Fibroblast of villous mesenchyme (primary cell): Measurements from ENCODE around the gene GNLY. TPM values are rescaled to one million over a fixed set of nuclear protein-coding genes. Genes with fewer than 3 reads are reported as not detected.

Experiments
- DNase-seq: peaks from one replicate; pipeline ENCODE4 v3.0.0-alpha.2; 2010; ENCODE audit warnings: low read depth
- H3K4me3 ChIP-seq: 2 replicates; pipeline ENCODE4 v1.5.1; 2011; ENCODE audit warnings: low read depth, mild to moderate bottlenecking, low read length
- total RNA-seq: library from RNA; depleted of rRNA; stranded (reverse); fragments of >200 nt; gene quantifications from 2 replicates; pipeline ENCODE4 v1.2.3, GENCODE V29; 2012
- TF ChIP-seq, protein P1 (sequence below): IDR thresholded peaks from 2 replicates; pipeline ENCODE4 v1.5.1; 2012; ENCODE audit warnings: low read depth, mild to moderate bottlenecking, low read length; ENCODE audit not compliant: insufficient read depth

GNLY gene
- total RNA-seq, 1 donor: not detected

DNA sequence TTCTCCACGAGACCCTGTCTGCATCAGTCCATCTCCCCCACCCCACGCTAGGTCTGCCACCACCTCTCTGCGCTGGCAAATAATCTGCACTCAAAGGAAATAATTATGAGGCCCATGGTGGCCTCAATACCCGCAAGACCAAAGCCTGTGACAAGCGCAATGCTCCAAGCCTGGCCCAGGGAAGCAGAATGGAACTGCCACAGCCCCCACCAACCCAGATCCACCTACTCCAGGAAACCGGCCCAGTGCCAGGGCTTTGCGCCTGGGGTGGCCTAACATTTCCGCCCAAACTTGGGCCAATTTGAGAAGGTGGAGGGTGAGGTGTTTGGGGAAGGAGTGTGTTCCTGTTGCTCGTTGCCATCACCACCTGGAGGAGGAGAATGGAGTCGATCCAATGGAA, 33.6 kb downstream of the GNLY start:
- no peak overlapping the region for H3K4me3 ChIP-seq
- TF ChIP-seq, protein P1, sequence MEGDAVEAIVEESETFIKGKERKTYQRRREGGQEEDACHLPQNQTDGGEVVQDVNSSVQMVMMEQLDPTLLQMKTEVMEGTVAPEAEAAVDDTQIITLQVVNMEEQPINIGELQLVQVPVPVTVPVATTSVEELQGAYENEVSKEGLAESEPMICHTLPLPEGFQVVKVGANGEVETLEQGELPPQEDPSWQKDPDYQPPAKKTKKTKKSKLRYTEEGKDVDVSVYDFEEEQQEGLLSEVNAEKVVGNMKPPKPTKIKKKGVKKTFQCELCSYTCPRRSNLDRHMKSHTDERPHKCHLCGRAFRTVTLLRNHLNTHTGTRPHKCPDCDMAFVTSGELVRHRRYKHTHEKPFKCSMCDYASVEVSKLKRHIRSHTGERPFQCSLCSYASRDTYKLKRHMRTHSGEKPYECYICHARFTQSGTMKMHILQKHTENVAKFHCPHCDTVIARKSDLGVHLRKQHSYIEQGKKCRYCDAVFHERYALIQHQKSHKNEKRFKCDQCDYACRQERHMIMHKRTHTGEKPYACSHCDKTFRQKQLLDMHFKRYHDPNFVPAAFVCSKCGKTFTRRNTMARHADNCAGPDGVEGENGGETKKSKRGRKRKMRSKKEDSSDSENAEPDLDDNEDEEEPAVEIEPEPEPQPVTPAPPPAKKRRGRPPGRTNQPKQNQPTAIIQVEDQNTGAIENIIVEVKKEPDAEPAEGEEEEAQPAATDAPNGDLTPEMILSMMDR: no peak
- DNase-seq: no peak

DNA sequence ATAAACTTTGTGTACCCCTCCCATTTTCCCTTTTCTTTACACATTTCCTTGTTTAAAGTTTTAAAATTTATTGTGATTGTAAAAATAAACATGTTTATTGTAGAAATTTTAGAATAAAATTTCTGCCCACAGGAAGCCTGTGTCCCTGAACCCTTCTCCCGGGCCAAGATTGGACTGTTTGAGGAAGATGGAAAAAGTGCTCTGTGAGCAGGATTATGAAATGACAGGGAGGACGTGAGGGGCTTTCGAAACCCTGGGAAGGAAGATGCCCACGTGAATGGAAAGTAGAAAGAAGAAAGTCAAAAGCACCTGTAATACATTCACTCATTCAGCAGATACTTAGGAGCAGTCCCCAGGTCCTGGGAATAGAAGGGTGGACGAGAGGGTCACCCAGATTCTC, 34.2 kb downstream of the GNLY start:
- TF ChIP-seq, protein P1: no peak
- no peak for DNase-seq

DNA sequence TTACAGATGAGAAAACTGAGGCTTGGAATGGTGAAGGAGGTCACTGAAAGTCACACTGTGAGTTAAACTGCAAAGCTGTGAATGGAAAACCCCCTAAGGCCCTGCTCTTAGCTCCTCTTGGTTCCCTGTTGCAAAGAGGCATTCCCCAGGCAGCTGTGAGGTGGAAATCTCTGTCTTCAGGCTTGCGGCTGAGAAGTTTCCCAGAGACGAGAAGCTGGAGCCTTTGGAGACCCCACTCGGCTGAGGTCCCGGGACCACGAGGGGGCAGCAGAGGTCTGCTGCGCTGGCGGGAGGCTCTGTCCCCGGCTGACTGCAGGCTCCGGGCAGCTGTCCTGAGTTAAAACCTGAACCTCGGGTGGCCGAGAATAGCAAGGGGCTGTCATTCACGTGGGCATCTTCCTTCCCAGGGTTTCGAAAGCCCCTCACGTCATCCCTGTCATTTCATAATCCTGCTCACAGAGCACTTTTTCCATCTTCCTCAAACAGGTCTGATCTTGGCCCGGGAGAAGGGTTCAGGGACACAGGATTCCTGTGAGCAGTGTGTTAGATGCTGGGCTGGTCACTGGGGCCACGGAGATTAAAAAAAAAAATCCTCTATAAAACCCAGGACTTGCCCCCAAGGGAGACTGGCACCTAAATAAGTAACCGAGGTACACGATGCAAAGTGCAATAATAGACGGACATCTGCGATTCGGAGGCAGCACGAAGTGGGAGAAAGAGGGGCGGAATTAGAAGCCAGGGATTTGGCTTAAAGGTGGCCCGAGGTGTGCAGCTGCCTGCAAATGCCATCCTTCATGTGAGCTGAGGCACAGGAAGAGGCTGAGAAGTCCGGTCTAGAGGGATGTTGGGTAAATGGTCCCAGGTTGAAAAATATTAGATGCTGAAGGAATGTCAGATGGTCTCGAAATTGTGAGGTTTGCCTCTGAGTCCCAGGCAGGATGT, 35.0 kb downstream of the GNLY start:
- DNase-seq: peak; percentile 84
- no peak overlapping the region for H3K4me3 ChIP-seq
- TF ChIP-seq, protein P1: peak; percentile 99

More for the DNA sequence above, 34.2 kb downstream of the GNLY start:
- no peak overlapping the region for H3K4me3 ChIP-seq

DNA sequence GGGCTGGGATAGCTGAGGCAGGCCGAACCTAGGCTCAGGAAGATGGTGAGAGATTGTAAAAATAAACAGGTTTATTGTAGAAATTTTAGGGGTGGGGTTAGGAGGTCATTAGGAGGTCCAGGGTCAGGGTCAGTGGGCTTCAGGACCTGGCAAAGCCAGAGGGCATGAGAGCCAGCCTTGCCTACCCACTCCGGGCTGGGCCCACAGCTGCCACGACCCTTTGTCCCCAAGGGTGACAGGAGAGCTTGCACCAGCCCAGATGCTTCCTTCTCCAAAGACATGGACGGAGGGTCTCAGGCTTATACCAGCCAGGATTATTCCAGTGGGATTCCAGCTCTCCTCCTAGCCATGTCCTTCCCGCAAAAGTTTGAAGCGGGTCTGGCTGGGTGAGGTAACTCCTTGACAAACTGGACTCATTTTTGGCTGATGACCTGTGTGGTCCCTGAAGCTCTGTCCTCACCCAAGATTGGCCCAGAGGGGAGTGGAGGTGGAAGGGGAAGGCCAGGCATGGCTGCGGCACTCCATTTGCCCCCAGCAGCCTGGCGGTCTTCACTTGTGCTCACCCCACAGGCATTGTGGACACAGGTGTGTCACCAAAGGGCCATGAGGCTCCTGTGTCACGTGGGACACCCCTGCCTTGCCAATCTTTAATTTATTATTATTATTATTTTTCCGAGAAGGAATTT, 35.8 kb downstream of the GNLY start:
- DNase-seq: no peak
- TF ChIP-seq, protein P1: no peak
- H3K4me3 ChIP-seq: no peak overlapping the region

DNA sequence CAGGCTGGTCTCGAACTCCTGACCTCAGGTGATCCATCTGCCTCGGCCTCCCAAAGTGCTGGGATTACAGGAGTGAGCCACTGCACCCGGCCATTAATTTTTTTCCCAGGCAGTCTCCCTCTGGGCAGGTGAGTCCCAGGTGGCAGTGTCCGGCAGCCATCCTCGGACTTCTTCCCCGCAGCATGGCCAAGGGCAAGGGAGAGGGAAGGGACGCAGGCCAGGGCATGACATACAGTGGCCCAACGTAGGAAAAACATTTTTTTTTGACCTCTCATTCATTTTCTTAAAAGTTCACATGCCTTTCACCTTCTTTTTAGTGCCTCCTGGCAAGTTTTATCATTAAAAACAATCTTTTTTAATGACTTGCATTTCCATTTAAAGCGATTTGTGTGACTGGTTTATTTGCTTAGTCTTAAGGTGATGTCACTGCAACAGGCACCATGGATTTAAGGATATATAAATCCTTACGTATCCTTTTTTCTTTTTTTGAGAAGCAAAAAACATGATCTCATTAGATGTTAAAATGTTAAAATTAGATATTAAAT, 36.6 kb downstream of the GNLY start:
- no peak for DNase-seq
- no peak overlapping the region for H3K4me3 ChIP-seq
- TF ChIP-seq, protein P1: no peak

DNA sequence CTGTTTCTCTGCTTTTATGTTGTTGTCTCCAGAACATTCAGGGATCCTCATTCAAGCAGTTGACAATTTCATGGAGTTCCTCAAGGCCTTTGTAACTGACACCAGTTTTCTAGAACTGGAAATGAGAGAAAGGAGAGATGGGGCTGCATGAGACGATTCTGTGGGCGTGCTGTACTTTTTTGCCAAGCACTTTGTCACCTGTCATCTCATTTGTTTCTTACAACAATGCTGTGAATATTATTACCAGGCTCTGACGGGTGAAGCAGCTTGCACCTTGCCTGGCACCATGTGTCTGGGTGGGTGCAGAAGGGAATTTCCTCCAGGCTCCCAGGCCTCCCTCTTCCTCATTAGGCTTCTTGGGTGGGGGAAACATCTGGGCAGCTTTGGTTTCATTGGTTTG, 37.4 kb downstream of the GNLY start:
- no peak for DNase-seq
- H3K4me3 ChIP-seq: no peak overlapping the region
- TF ChIP-seq, protein P1: no peak
